ENCODE measurements around the gene TGM6.

GRCh38 chr20:2350606-2351005 is 30.1 kb upstream of the TGM6 start:
- TF ChIP-seq, protein P1, sequence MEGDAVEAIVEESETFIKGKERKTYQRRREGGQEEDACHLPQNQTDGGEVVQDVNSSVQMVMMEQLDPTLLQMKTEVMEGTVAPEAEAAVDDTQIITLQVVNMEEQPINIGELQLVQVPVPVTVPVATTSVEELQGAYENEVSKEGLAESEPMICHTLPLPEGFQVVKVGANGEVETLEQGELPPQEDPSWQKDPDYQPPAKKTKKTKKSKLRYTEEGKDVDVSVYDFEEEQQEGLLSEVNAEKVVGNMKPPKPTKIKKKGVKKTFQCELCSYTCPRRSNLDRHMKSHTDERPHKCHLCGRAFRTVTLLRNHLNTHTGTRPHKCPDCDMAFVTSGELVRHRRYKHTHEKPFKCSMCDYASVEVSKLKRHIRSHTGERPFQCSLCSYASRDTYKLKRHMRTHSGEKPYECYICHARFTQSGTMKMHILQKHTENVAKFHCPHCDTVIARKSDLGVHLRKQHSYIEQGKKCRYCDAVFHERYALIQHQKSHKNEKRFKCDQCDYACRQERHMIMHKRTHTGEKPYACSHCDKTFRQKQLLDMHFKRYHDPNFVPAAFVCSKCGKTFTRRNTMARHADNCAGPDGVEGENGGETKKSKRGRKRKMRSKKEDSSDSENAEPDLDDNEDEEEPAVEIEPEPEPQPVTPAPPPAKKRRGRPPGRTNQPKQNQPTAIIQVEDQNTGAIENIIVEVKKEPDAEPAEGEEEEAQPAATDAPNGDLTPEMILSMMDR (IDR thresholded peaks at IDR 0.05 in 8 of 11, conservative IDR thresholded peaks at IDR 0.05 in 3 of 11): no peak
- TF ChIP-seq POLR2A (IDR thresholded peaks at IDR 0.05) (no peak), POLR2AphosphoS5 (IDR thresholded peaks at IDR 0.05) (no peak)

Measured in spleen (tissue), 7 donors.